K562 (cell line): Measurements from ENCODE around the gene SERINC5. TPM values are rescaled to one million over a fixed set of nuclear protein-coding genes. Genes with fewer than 3 reads are reported as not detected.

Experiments
- ATAC-seq: fragments of 200-7000 bp; cut with Tn5 transposase; 3 replicates; pipeline ENCODE4 v1.9.1; 2020; ENCODE audit warnings: moderate library complexity
- BruUV-seq: library from RNA; stranded (reverse); fragments of 400-500 nt; replicated peaks from 2 replicates; lab custom pipeline; 2021; lab: Mats Ljungman, UMichigan
- CTCF ChIA-PET: fragments of 300-600 bp; formaldehyde crosslinking; extraction: SDS; loops from one replicate; lab custom pipeline; 2021; ENCODE audit warnings: low intra/inter-chr PET ratio; lab: Yijun Ruan, JAX
- POLR2A ChIA-PET: fragments of 300-600, 350-650 bp; sonication (Branson Sonifier 250); formaldehyde crosslinking; extraction: SDS; loops from one replicate; lab custom pipeline; 2021; ENCODE audit warnings: antibody characterized with exemption, inconsistent platforms; lab: Yijun Ruan, JAX
- DNase-seq, 4 experiments: peaks; one replicate each; pipeline versions ENCODE4 v3.0.0 to v3.0.0-alpha.2; 2011 to 2018; ENCODE audit warnings: low spot score in 3 of 4, mixed read lengths in 3 of 4; ENCODE audit errors: extremely low read depth in 1 of 4
- FAIRE-seq: peaks from 2 replicates; lab custom pipeline; 2011; peaks lifted over from hg19 to GRCh38; lab: Jason Lieb, UNC
- H2AFZ ChIP-seq: 2 replicates; pipeline ENCODE4 v1.6.0; 2011; ENCODE audit warnings: low read depth, low read length, control low read depth, inconsistent platforms
- H3K27ac ChIP-seq: fragments of 200-600 bp; 3 replicates; pipeline ENCODE4 v1.8.0; 2011; ENCODE audit warnings: low read depth, mild to moderate bottlenecking, control low read depth, inconsistent platforms, low read length, moderate library complexity, mixed read lengths; ENCODE audit errors: extremely low read depth
- H3K27me3 ChIP-seq, 2 experiments: fragments of 300-600 bp in 1 of 2; 2 replicates in 1 of 2; 3 replicates in 1 of 2; pipeline versions ENCODE4 v1.6.0 to v1.8.0; 2011; ENCODE audit warnings: inconsistent platforms in 2 of 2, low read length in 2 of 2, mild to moderate bottlenecking in 1 of 2, mixed read lengths in 1 of 2, moderate library complexity in 1 of 2; ENCODE audit not compliant: control insufficient read depth in 2 of 2, insufficient read depth in 2 of 2
- H3K36me3 ChIP-seq: fragments of 300-600 bp; 3 replicates; pipeline ENCODE4 v1.8.0; 2011; ENCODE audit warnings: mild to moderate bottlenecking, low read length, inconsistent platforms; ENCODE audit not compliant: control insufficient read depth, insufficient read depth
- H3K4me1 ChIP-seq, 2 experiments: fragments of 200-600 bp in 1 of 2; replicated peaks in 1 of 2; 2 replicates in 1 of 2; 3 replicates in 1 of 2; pipeline versions ENCODE4 v1.5.1 to v1.8.0; 2011; ENCODE audit warnings: inconsistent platforms in 2 of 2, low read length in 2 of 2, mild to moderate bottlenecking in 1 of 2, mixed read lengths in 1 of 2, moderate library complexity in 1 of 2; ENCODE audit not compliant: control insufficient read depth in 2 of 2, insufficient read depth in 2 of 2
- H3K4me2 ChIP-seq: 2 replicates; pipeline ENCODE4 v1.6.1; 2011; ENCODE audit warnings: low read length, control low read depth, inconsistent platforms, mixed read lengths; ENCODE audit not compliant: insufficient read depth
- H3K4me3 ChIP-seq: fragments of 200-600 bp; sonication (generic), shearing (Covaris generic); 2 replicates; pipeline ENCODE4 v1.5.1; 2016; ENCODE audit warnings: control low read depth, inconsistent platforms
- H3K79me2 ChIP-seq: fragments of 200-600 bp; 3 replicates; pipeline ENCODE4 v1.8.0; 2011; ENCODE audit warnings: low read length, inconsistent platforms; ENCODE audit not compliant: control insufficient read depth, insufficient read depth
- H3K9ac ChIP-seq, 2 experiments: 2 replicates each; pipeline versions ENCODE4 v1.6.0 to v1.6.1; 2011; ENCODE audit warnings: low read depth in 2 of 2, low read length in 2 of 2, control low read depth in 1 of 2, inconsistent platforms in 1 of 2, mild to moderate bottlenecking in 1 of 2, mixed read lengths in 1 of 2; ENCODE audit not compliant: insufficient read depth in 1 of 2
- H3K9me1 ChIP-seq: one replicate; pipeline ENCODE4 v1.6.0; 2011; ENCODE audit warnings: inconsistent platforms, mild to moderate bottlenecking, low read length, moderate library complexity; ENCODE audit not compliant: control insufficient read depth, insufficient read depth
- H3K9me3 ChIP-seq: replicated peaks from 2 replicates; pipeline ENCODE4 v1.5.1; 2011; ENCODE audit warnings: low read depth, low read length, inconsistent platforms; ENCODE audit not compliant: control insufficient read depth, insufficient read depth
- H4K20me1 ChIP-seq: replicated peaks from 2 replicates; pipeline ENCODE4 v1.6.1; 2011; ENCODE audit warnings: low read length, inconsistent platforms, mixed read lengths; ENCODE audit not compliant: control insufficient read depth, insufficient read depth
- CHCHD3 ChIP-seq: fragments of 250-450 bp; sonication (Bioruptor Pico); IDR thresholded peaks from 2 replicates; pipeline ENCODE4 v2.1.2; 2022; ENCODE audit warnings: mild to moderate bottlenecking
- DPF2 ChIP-seq: fragments of 450-650 bp; IDR thresholded peaks from 2 replicates; pipeline ENCODE4 v1.6.1; 2016
- GATAD2A ChIP-seq: fragments of 450-650 bp; IDR thresholded peaks from 2 replicates; pipeline ENCODE4 v1.6.1; 2017
- MECOM ChIP-seq: fragments of 250-450 bp; sonication (Bioruptor Pico); IDR thresholded peaks from 2 replicates; pipeline ENCODE4 v1.8.0; 2022; ENCODE audit warnings: inconsistent platforms
- NKRF ChIP-seq: fragments of 450-650 bp; IDR thresholded peaks from 2 replicates; pipeline ENCODE4 v1.6.1; 2016; ENCODE audit warnings: borderline replicate concordance
- POLR2H ChIP-seq: IDR thresholded peaks from 2 replicates; pipeline ENCODE4 v1.6.1; 2016; ENCODE audit warnings: missing genetic modification characterization, low read depth, mild to moderate bottlenecking, control low read depth, missing compliant biosample characterization, moderate library complexity
- POU5F1 ChIP-seq: fragments of 150-350 bp; IDR thresholded peaks from 2 replicates; pipeline ENCODE4 v1.6.1; 2014; ENCODE audit warnings: borderline replicate concordance, low read length, low read depth, mild to moderate bottlenecking; ENCODE audit not compliant: partially characterized antibody
- SAFB2 ChIP-seq: fragments of 200-400 bp; formaldehyde crosslinking; IDR thresholded peaks from 2 replicates; pipeline ENCODE4 v1.6.1; 2018; ENCODE audit warnings: borderline replicate concordance, low read length, low read depth, moderate library complexity; ENCODE audit not compliant: severe bottlenecking
- XRCC5 ChIP-seq: fragments of 200-400 bp; formaldehyde crosslinking; IDR thresholded peaks from 2 replicates; pipeline ENCODE4 v1.6.1; 2017; ENCODE audit warnings: low read depth, mild to moderate bottlenecking, low read length
- ZBTB40 ChIP-seq, 2 experiments: fragments of 450-650 bp in 1 of 2; sonication (generic) in 1 of 2; formaldehyde crosslinking in 1 of 2; IDR thresholded peaks; 2 replicates each; pipeline versions ENCODE4 v1.7.1 to v1.9.0; 2016 to 2022; ENCODE audit warnings: inconsistent platforms in 1 of 2, mild to moderate bottlenecking in 1 of 2, missing genetic modification reagents in 1 of 2
- ZC3H4 ChIP-seq: sonication (generic); formaldehyde crosslinking; IDR thresholded peaks from 2 replicates; pipeline ENCODE4 v1.9.0; 2021; ENCODE audit warnings: missing genetic modification reagents, borderline replicate concordance
- ZNF586 ChIP-seq: fragments of 450-650 bp; formaldehyde crosslinking; conservative IDR thresholded peaks from 2 replicates; pipeline ENCODE4 v1.4.0; 2020; ENCODE audit warnings: mild to moderate bottlenecking, moderate library complexity
- ZNF696 ChIP-seq: fragments of 250-450 bp; sonication (Bioruptor Pico); conservative IDR thresholded peaks from 2 replicates; pipeline ENCODE4 v1.4.0; 2020; ENCODE audit warnings: mild to moderate bottlenecking, moderate library complexity
- WGBS: fragments of 100-300 bp; shearing (Covaris generic); methylation state at CpG from one replicate; pipeline ENCODE4 v1.1.6; 2016; ENCODE audit warnings: low coverage, mixed read lengths; ENCODE audit not compliant: insufficient coverage; ENCODE audit errors: missing lambda C conversion rate; 5-methylcytosine and 5-hydroxymethylcytosine counted together
- in situ Hi-C: fragments of 300-500 bp; cut with MboI; formaldehyde crosslinking; loops from 4 replicates; pipeline ENCODE4 v1.15.0; 2018; ENCODE audit warnings: inconsistent platforms, mixed read lengths
- intact Hi-C: fragments of 100-400 bp; cut with micrococcal nuclease; formaldehyde crosslinking; loops from 2 replicates; pipeline ENCODE4 v1.14.2; 2022
- polyA plus RNA-seq, 8 experiments: library from polyadenylated mRNA; depleted of rRNA in 4 of 8; stranded (reverse) in 5 of 8; unstranded in 3 of 8; fragments of >200 nt; fragmentation: Nextera tagmentation in 2 of 8; fragmentation: Illumina TruSeq in 1 of 8; extraction: Ambion mirVana in 2 of 8; extraction: Trizol in 1 of 8; gene quantifications; 2 replicates each; pipeline versions ENCODE4 v1.2.1 to v1.2.3, GENCODE V29; 2011 to 2014; ENCODE audit warnings: inconsistent platforms in 1 of 8, missing spikeins in 1 of 8
- total RNA-seq, 7 experiments: library from RNA; depleted of rRNA in 6 of 7; stranded (reverse); fragments of >200 nt in 6 of 7; fragmentation: Illumina TruSeq in 2 of 7; extraction: Trizol in 2 of 7; gene quantifications; 2 replicates each; pipeline versions ENCODE4 v1.2.1 to v1.2.3, GENCODE V29; 2011 to 2021; ENCODE audit warnings: low replicate concordance in 1 of 7

The SERINC5 gene
- total and polyA plus RNA-seq, 9 of the 15 experiments (the other 6 are each of a cell fraction or from before 2014, with no cell fraction given), result 1.4 to 7.9 (median 3.7) TPM

- BruUV-seq, result no TSS peak
- no peaks in the 10 kb centered on the region for H3K79me2 ChIP-seq
- H3K4me2 ChIP-seq, result no peak overlapping the region
- H3K36me3 ChIP-seq, result no peaks in the 10 kb centered on the region
- H3K4me3 ChIP-seq, result no peak overlapping the region
- H2AFZ ChIP-seq, result no peak overlapping the region
- H4K20me1 ChIP-seq, result no peaks in the 10 kb centered on the region
- intact Hi-C loops (no loop called here), in situ Hi-C loops (no loop called here)
- H3K27ac ChIP-seq, result no peak overlapping the region
- H3K9me1 ChIP-seq, result no peaks in the 10 kb centered on the region
- ChIA-PET POLR2A (no interaction called here), CTCF (no interaction called here)
- no peaks in the 10 kb centered on the region; a peak in 1 of 5 replicates for H3K4me1 ChIP-seq
- ATAC-seq (no peak), DNase-seq (no peak), FAIRE-seq (no peak)
- 68% methylated on average over 3 of the region's 3 CpGs for WGBS
- no peaks in the 10 kb centered on the region for H3K9me3 ChIP-seq
- H3K27me3 ChIP-seq, result no peaks in the 10 kb centered on the region
- no peak overlapping the region for H3K9ac ChIP-seq
- TF ChIP-seq ZC3H4 (CRISPR knock-in tag) (no peak), POU5F1 (no peak), SAFB2 (no peak), NKRF (no peak), ZBTB40 (IDR thresholded peaks at IDR 0.05) (no peak), ZBTB40 (CRISPR knock-in tag; IDR thresholded peaks at IDR 0.05) (no peak), GATAD2A (no peak), DPF2 (no peak), POLR2H (tag) (no peak), MECOM (CRISPR knock-in tag) (no peak), ZNF586 (no peak), ZNF696 (CRISPR knock-in tag) (no peak), CHCHD3 (CRISPR knock-in tag) (no peak), XRCC5 (no peak)
Measured at GRCh38 chr5:80140496-80140895, 115.4 kb downstream of the SERINC5 start.
